ENCODE data around the gene ANKRD29.
A peak's percentile ranks its signal among the peaks of the same experiment; 100 is the strongest.

Gene ANKRD29

DNA sequence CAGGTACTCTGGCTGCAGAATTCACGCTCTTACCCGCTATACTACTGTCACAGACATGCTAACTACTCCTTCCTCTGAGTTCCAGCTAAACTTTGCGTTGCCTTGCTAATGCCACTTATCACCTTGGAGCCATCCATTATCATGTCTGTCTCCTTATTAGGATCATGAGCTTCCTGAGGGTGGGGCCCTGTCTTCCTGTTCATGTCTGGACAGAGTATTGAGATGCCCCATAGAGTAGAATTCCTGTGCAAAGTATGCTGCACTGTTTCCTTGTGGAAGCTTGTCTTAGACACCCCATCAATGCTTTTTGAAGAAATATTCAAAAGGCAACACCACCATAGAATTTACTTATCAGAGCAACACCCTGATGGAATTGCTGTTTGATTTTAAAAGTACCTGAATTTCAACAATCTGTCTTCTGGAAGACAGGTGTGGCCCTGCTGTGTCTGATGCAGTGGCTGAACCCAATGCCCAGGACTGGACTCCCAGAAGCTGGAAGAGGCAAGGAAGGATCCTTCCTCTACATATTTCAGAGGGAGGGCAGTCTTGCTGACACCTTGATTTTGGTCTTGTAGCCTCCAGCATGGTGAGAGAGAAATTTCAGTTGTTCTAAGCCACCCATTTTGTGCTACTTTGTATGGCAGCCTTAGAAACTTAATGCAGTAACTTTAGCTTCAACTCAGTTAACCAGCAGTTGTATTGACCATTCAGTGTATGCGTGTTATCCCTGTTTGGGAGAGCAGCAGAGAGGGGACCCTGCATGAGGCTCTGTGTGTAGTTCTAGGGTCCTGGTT, 32.1 kb upstream of the ANKRD29 start:
- TF ChIP-seq, protein P1, sequence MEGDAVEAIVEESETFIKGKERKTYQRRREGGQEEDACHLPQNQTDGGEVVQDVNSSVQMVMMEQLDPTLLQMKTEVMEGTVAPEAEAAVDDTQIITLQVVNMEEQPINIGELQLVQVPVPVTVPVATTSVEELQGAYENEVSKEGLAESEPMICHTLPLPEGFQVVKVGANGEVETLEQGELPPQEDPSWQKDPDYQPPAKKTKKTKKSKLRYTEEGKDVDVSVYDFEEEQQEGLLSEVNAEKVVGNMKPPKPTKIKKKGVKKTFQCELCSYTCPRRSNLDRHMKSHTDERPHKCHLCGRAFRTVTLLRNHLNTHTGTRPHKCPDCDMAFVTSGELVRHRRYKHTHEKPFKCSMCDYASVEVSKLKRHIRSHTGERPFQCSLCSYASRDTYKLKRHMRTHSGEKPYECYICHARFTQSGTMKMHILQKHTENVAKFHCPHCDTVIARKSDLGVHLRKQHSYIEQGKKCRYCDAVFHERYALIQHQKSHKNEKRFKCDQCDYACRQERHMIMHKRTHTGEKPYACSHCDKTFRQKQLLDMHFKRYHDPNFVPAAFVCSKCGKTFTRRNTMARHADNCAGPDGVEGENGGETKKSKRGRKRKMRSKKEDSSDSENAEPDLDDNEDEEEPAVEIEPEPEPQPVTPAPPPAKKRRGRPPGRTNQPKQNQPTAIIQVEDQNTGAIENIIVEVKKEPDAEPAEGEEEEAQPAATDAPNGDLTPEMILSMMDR (conservative IDR thresholded peaks at IDR 0.05) = no peak
- no peak for TF ChIP-seq ZFX (IDR thresholded peaks at IDR 0.05)
- H3K27ac ChIP-seq = peak overlapping the region; percentile 76

DNA sequence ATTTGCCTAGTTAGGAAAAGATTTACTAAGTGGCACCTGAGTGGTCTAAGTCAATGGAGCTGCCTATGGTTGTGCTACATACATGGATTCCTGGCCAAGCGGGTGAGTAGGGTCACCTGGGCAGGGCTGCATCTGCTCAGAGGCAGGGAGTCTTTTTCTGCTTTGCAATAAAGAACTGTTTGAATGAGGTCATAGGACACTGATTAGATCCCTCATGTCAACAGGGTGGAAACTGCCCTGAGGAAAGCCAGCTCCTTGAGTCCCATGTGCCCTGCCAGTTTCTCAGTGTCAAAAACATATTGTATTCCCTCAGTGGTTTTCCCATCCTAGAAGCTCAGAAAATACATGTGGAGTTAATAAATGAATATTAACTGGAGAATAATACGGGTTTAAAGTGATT, 31.1 kb upstream of the ANKRD29 start:
- TF ChIP-seq, protein P1 (conservative IDR thresholded peaks at IDR 0.05) = no peak
- no peak for TF ChIP-seq ZFX (IDR thresholded peaks at IDR 0.05)
- H3K27ac ChIP-seq = no peak overlapping the region

DNA sequence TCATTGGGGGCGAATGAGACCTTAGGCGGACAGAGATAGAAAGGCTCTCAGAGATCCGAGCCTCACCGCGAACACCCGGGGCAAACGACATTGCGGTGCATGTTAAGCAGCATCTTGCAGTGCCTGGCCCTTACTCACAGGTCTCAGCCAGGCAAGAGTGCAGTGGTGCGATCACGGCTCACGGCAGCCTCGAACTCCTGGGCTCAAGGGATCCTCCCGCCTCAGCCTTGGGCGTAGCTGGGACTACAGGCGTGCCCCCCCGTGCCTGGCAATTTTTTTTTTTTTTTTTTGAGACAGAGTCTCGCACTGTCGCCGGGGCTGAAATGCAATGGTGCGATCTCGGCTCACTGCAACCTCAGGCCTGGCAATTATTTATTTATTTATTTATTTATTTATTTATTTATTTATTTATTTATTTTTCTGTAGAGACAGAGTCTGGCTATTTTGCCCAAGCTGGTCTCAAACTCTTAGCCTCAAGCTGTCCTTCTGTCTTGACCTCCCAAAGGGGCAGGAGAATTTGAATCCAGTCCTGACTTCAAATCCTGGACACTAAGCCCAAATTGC, 27.9 kb upstream of the ANKRD29 start:
- TF ChIP-seq, protein P1 (conservative IDR thresholded peaks at IDR 0.05) = no peak
- no peak for TF ChIP-seq ZFX (IDR thresholded peaks at IDR 0.05)
- H3K27ac ChIP-seq = peak overlapping the region; percentile 93

DNA sequence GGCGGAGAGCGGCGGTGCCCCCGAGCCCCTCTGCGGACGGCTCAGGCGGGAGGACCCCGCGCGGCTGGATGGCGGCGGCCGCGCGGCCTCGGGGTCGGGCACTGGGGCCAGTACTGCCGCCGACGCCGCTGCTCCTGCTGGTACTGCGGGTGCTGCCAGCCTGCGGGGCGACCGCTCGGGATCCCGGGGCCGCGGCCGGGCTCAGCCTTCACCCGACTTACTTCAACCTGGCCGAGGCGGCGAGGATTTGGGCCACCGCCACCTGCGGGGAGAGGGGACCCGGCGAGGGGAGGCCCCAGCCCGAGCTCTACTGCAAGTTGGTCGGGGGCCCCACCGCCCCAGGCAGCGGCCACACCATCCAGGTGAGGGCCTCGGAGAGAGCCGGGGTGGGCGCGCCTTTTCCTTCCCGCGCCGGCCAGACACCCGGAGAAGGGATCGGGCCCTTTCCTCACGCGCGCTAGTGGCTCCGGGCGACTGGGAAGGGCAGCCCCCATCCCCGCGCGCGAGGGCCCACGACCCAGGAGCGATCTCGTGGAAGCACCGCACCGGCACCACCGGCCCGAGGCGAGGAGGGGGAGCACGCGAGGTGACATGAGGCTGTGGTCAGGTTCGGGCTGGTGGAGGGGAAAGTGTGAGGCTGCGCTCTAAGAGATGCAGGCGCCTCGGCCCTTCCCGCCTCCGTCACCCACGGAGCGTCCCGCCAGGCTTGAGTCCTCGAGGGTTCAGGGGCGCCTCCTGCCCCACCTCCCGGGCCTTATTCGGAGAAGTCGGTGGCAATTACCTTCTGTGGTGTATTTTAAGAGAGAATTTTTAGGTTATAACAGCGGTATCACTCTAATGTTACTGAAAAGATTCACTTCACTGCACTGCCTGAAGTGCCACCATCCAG, 27.1 kb upstream of the ANKRD29 start:
- H3K27ac ChIP-seq = peak overlapping the region; percentile 93
- peak; percentile 49 for TF ChIP-seq ZFX (IDR thresholded peaks at IDR 0.05)
- TF ChIP-seq, protein P1 (conservative IDR thresholded peaks at IDR 0.05) = no peak; the same call in 1 of the 2 replicates

DNA sequence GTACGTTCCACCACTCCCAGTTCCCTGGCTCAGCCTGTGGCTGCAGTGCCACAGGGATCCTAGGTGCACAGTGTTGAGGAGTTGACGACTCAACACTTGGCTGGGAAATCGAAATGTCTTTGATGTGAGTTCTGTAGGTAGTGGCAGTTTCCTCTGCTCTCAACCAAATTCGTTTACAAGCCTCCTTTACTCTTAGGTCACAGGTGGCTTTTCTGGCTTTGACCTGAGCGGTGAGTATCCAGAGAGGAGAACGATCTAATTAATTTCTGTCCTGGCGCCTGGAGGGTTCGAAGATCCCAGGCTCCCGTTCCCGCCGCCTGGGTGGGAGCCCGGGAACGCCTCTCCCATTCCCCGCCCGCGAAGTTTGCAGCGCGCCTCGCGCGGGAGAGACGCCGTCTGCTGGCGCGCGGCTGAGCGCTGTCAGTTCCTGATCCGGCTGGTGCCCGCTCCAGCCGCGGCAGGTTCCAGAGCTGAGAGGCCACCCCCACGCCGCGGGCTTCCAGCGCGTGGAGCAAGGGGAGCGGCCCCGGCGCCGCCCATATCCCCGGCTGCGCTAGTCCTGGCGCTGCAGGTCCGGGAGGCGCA, 26.4 kb upstream of the ANKRD29 start, which contains the start of gene LAMA3:
LAMA3 (plus strand) TSS at position 423 of the 585 bp plus-strand sequence. CDS start 231 bp downstream, outside the sequence.
- TF ChIP-seq, protein P1 (conservative IDR thresholded peaks at IDR 0.05) = peak; percentile 29
- TF ChIP-seq ZFX (IDR thresholded peaks at IDR 0.05) = no peak
- peak within 1 kb of the TSS; percentile 93 for H3K27ac ChIP-seq

DNA sequence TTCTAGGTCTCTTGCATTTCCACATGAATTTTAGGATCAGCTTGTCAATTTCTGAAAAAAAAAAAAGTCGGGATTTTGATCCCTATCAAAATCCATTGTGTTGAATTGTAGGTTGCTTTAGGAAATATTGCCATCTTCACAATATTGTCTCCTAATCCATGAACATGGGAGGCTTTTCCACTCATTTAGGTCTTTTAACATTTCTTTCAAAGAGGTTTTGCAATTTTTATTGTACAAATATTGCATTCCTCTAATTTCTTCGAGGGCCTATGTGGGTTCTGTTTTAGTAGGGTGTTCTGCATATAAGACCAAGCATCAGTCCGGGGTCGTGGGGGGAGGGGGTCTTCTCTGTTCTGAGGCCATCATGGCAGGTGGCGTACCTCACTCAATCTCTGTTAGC, 25.8 kb upstream of the ANKRD29 start:
- H3K27ac ChIP-seq = peak overlapping the region; percentile 93
- TF ChIP-seq, protein P1 (conservative IDR thresholded peaks at IDR 0.05) = no peak
- TF ChIP-seq ZFX (IDR thresholded peaks at IDR 0.05) = no peak

All from C4-2B (cell line).